Muscle of back (tissue), 11 donors: Measurements from ENCODE around the gene TTC28. TPM values are rescaled to one million over a fixed set of nuclear protein-coding genes. Genes with fewer than 3 reads are reported as not detected.
"Not testable (repeated sequence)": the region's sequence is repeated elsewhere in the genome, so short reads cannot be mapped to it uniquely, and the experiment has no call there.

Experiments
- DNase-seq, 3 donors: peaks; one replicate each; pipeline versions ENCODE4 v3.0.0 to v3.0.0-alpha.2; 2013
- polyA plus RNA-seq, 10 donors: library from polyadenylated mRNA; unstranded; fragments of 120-200 nt; gene quantifications; one replicate each; pipeline ENCODE4 v1.2.1, GENCODE V29; 2013; ENCODE audit not compliant: insufficient read length in 10 of 10

Gene TTC28
- polyA plus RNA-seq, 10 donors, result 21.0 to 29.9 (median 24.9) TPM

GRCh38 chr22:28365371-28365770, 314.3 kb downstream of the TTC28 start:
- no peak for DNase-seq

GRCh38 chr22:28364105-28364504, 315.5 kb downstream of the TTC28 start:
- not testable (repeated sequence) for DNase-seq

GRCh38 chr22:28360939-28361338, 318.7 kb downstream of the TTC28 start:
- no peak for DNase-seq

- no peak for DNase-seq
Measured at GRCh38 chr22:28358312-28358711, 321.3 kb downstream of the TTC28 start.

- no peak for DNase-seq
Measured at GRCh38 chr22:28357193-28357592, 322.4 kb downstream of the TTC28 start.

- no peak for DNase-seq
Measured at GRCh38 chr22:28351476-28351875, 328.2 kb downstream of the TTC28 start.

GRCh38 chr22:28348613-28349609, 330.7 kb downstream of the TTC28 start:
- DNase-seq, result peak in 1 of 3 donors; percentile 29

- no peak for DNase-seq
Measured at GRCh38 chr22:28346308-28346707, 333.3 kb downstream of the TTC28 start.

GRCh38 chr22:28344918-28345703, 334.5 kb downstream of the TTC28 start:
- no peak for DNase-seq

GRCh38 chr22:28341001-28341400, 338.6 kb downstream of the TTC28 start:
- DNase-seq, result no peak

- no peak for DNase-seq
Measured at GRCh38 chr22:28333088-28333487, 346.6 kb downstream of the TTC28 start.

GRCh38 chr22:28332410-28332809, 347.2 kb downstream of the TTC28 start:
- DNase-seq, result no peak

GRCh38 chr22:28331695-28332094, 347.9 kb downstream of the TTC28 start:
- no peak for DNase-seq

- peak in 1 of 3 donors; percentile 13 for DNase-seq
Measured at GRCh38 chr22:28329186-28330073, 350.2 kb downstream of the TTC28 start.

- no peak for DNase-seq
Measured at GRCh38 chr22:28328756-28329155, 350.9 kb downstream of the TTC28 start.

GRCh38 chr22:28316014-28316413, 363.6 kb downstream of the TTC28 start:
- no peak for DNase-seq

- no peak for DNase-seq
Measured at GRCh38 chr22:28314959-28315358, 364.7 kb downstream of the TTC28 start.

GRCh38 chr22:28310299-28310698, 369.3 kb downstream of the TTC28 start:
- no peak for DNase-seq

GRCh38 chr22:28299753-28300152, 379.9 kb downstream of the TTC28 start:
- DNase-seq, result peak; percentile 55 to 86 (median 80)

- peak in 1 of 3 donors; percentile 14 for DNase-seq
Measured at GRCh38 chr22:28299309-28299708, 380.3 kb downstream of the TTC28 start.

- no peak for DNase-seq
Measured at GRCh38 chr22:28297504-28297903, 382.1 kb downstream of the TTC28 start.

- no peak for DNase-seq
Measured at GRCh38 chr22:28296452-28296851, 383.2 kb downstream of the TTC28 start.
